ENCODE data around the gene SLC15A1. TPM values are rescaled to one million over a fixed set of nuclear protein-coding genes. Genes with fewer than 3 reads are reported as not detected.

Gene SLC15A1
- total RNA-seq, 2 donors from 2014 or later: 2.4 to 38.5 TPM

- intact Hi-C loops (cut with DNase I): no loop called here
- no peak for TF ChIP-seq CTCF (IDR thresholded peaks at IDR 0.05)
- Histone ChIP-seq H3K9ac (ENCODE audit: low read depth in 2 of 2, low read length in 2 of 2) (no peak overlapping the region), H3K4me1 (no peaks in the 10 kb centered on the region), H3K4me3 (no peak overlapping the region), H3K9me3 (no peaks in the 10 kb centered on the region), H3K36me3 (no peaks in the 10 kb centered on the region), H3K27me3 (no peaks in the 10 kb centered on the region), H3K27ac (no peak overlapping the region)
- no peak for DNase-seq
Measured at GRCh38 chr13:98792321-98792720, 39.8 kb upstream of the SLC15A1 start.

- Histone ChIP-seq H3K4me3 (no peak overlapping the region), H3K27ac (no peak overlapping the region), H3K9me3 (no peaks in the 10 kb centered on the region), H3K36me3 (no peaks in the 10 kb centered on the region), H3K4me1 (no peaks in the 10 kb centered on the region), H3K27me3 (no peaks in the 10 kb centered on the region), H3K9ac (ENCODE audit: low read depth in 2 of 2, low read length in 2 of 2) (no peak overlapping the region)
- intact Hi-C loops (cut with DNase I): no loop called here
- TF ChIP-seq CTCF (IDR thresholded peaks at IDR 0.05): no peak
- DNase-seq: no peak
Measured at GRCh38 chr13:98791611-98792010, 39.1 kb upstream of the SLC15A1 start.

- H3K36me3 ChIP-seq: no peaks in the 10 kb centered on the region
- H3K9ac ChIP-seq (ENCODE audit: low read depth in 2 of 2, low read length in 2 of 2): no peak overlapping the region
- no peak overlapping the region for H3K27ac ChIP-seq
- H3K27me3 ChIP-seq: no peaks in the 10 kb centered on the region
- no peak overlapping the region for H3K4me3 ChIP-seq
- no peaks in the 10 kb centered on the region for H3K9me3 ChIP-seq
- no peak for DNase-seq
- TF ChIP-seq CTCF (IDR thresholded peaks at IDR 0.05): no peak
- no peaks in the 10 kb centered on the region for H3K4me1 ChIP-seq
- intact Hi-C loops (cut with DNase I): no loop called here
Measured at GRCh38 chr13:98787996-98788395, 35.5 kb upstream of the SLC15A1 start.

GRCh38 chr13:98787173-98787572 lies 34.7 kb upstream of the SLC15A1 start:
- H3K36me3 ChIP-seq: no peaks in the 10 kb centered on the region
- no peak for TF ChIP-seq CTCF (IDR thresholded peaks at IDR 0.05)
- DNase-seq: no peak
- H3K27ac ChIP-seq: no peak overlapping the region
- no peak overlapping the region for H3K9ac ChIP-seq (ENCODE audit: low read depth in 2 of 2, low read length in 2 of 2)
- H3K4me3 ChIP-seq: no peak overlapping the region
- intact Hi-C loops (cut with DNase I): no loop called here
- H3K27me3 ChIP-seq: no peaks in the 10 kb centered on the region
- H3K9me3 ChIP-seq: no peaks in the 10 kb centered on the region
- no peaks in the 10 kb centered on the region for H3K4me1 ChIP-seq

GRCh38 chr13:98786023-98786422 lies 33.6 kb upstream of the SLC15A1 start:
- no peak for TF ChIP-seq CTCF (IDR thresholded peaks at IDR 0.05)
- Histone ChIP-seq H3K27ac (no peak overlapping the region), H3K9me3 (no peaks in the 10 kb centered on the region), H3K4me1 (no peaks in the 10 kb centered on the region), H3K27me3 (no peaks in the 10 kb centered on the region), H3K36me3 (no peaks in the 10 kb centered on the region), H3K9ac (ENCODE audit: low read depth in 2 of 2, low read length in 2 of 2) (no peak overlapping the region), H3K4me3 (no peak overlapping the region)
- intact Hi-C loops (cut with DNase I): no loop called here
- no peak for DNase-seq

GRCh38 chr13:98785405-98785804 lies 32.9 kb upstream of the SLC15A1 start:
- Histone ChIP-seq H3K27ac (no peak overlapping the region), H3K36me3 (no peaks in the 10 kb centered on the region), H3K4me1 (no peaks in the 10 kb centered on the region), H3K9ac (ENCODE audit: low read depth in 2 of 2, low read length in 2 of 2) (no peak overlapping the region), H3K27me3 (no peaks in the 10 kb centered on the region), H3K4me3 (no peak overlapping the region), H3K9me3 (no peaks in the 10 kb centered on the region)
- no peak for DNase-seq
- TF ChIP-seq CTCF (IDR thresholded peaks at IDR 0.05): no peak
- intact Hi-C loops (cut with DNase I): no loop called here

All from colonic mucosa (tissue), 4 donors.